LNCaP clone FGC (cell line): ENCODE measurements around the gene LYRM1.
"Not testable (repeated sequence)": the region's sequence is repeated elsewhere in the genome, so short reads cannot be mapped to it uniquely, and the experiment has no call there.

Experiments
- DNase-seq: peaks from one replicate; pipeline ENCODE4 v3.0.0-alpha.2; 2011; ENCODE audit warnings: low read depth
- H3K4me3 ChIP-seq: 2 replicates; pipeline ENCODE4 v1.5.1; 2011; ENCODE audit warnings: mild to moderate bottlenecking, low read depth, low read length, control low read depth
- CTCF ChIP-seq: IDR thresholded peaks from 2 replicates; pipeline ENCODE4 v1.5.1; 2012; ENCODE audit warnings: mild to moderate bottlenecking; ENCODE audit not compliant: control insufficient read depth, insufficient read depth; ENCODE audit errors: extremely low read depth

The LYRM1 gene

GRCh38 chr16:20941636-20941926 is 41.0 kb downstream of the LYRM1 start:
- no peak for DNase-seq
- TF ChIP-seq CTCF, result no peak
- H3K4me3 ChIP-seq, result no peak overlapping the region

GRCh38 chr16:20942256-20942655 is 41.7 kb downstream of the LYRM1 start:
- H3K4me3 ChIP-seq, result no peak overlapping the region
- DNase-seq, result no peak
- TF ChIP-seq CTCF, result no peak

- DNase-seq, result no peak
- no peak overlapping the region for H3K4me3 ChIP-seq
- no peak for TF ChIP-seq CTCF
Observed at GRCh38 chr16:20944861-20945574, 44.4 kb downstream of the LYRM1 start.

- H3K4me3 ChIP-seq, DNase-seq: not testable (repeated sequence)
Observed at GRCh38 chr16:20945575-20945875, 45.0 kb downstream of the LYRM1 start.

GRCh38 chr16:20946015-20946629 is 45.6 kb downstream of the LYRM1 start:
- no peak for TF ChIP-seq CTCF
- DNase-seq, result no peak
- H3K4me3 ChIP-seq, result no peak overlapping the region

- no peak for TF ChIP-seq CTCF
- H3K4me3 ChIP-seq, result no peak overlapping the region
- DNase-seq, result no peak
Observed at GRCh38 chr16:20948444-20948843, 47.9 kb downstream of the LYRM1 start.

GRCh38 chr16:20949660-20950059 is 49.1 kb downstream of the LYRM1 start:
- no peak for TF ChIP-seq CTCF
- no peak overlapping the region for H3K4me3 ChIP-seq
- no peak for DNase-seq
